Measurements from ENCODE around the gene STAT5A.

GRCh38 chr17:42347606-42348005 is 59.3 kb downstream of the STAT5A start:
- TF ChIP-seq CTCF (conservative IDR thresholded peaks at IDR 0.05) (no peak), EZH2 (IDR thresholded peaks at IDR 0.05; ENCODE audit: low read depth) (no peak)

Measured in PC-9 (cell line).